H1 (cell line): ENCODE data around the gene RBSN. TPM values are rescaled to one million over a fixed set of nuclear protein-coding genes. Genes with fewer than 3 reads are reported as not detected.

Experiments used
- CEBPB ChIP-seq: IDR thresholded peaks from 2 replicates; pipeline ENCODE4 v1.6.1; 2012; ENCODE audit warnings: low read depth, low read length
- CHD7 ChIP-seq: fragments of 300-600 bp; sonication (generic); IDR thresholded peaks from 2 replicates; pipeline ENCODE4 v1.7.1; 2012; ENCODE audit warnings: low read length, moderate library complexity, mild to moderate bottlenecking, inconsistent platforms; ENCODE audit not compliant: insufficient replicate concordance
- EZH2 ChIP-seq: fragments of 200-600 bp; sonication (generic); IDR thresholded peaks from 2 replicates; pipeline ENCODE4 v1.7.1; 2012; ENCODE audit warnings: low read depth, mild to moderate bottlenecking, moderate library complexity, low read length, inconsistent platforms; ENCODE audit not compliant: severe bottlenecking
- NANOG ChIP-seq: IDR thresholded peaks from 2 replicates; pipeline ENCODE4 v1.6.1; 2011; ENCODE audit warnings: low read length, low read depth, mild to moderate bottlenecking, inconsistent platforms; ENCODE audit not compliant: insufficient read depth, poor library complexity, severe bottlenecking
- ZNF274 ChIP-seq: IDR thresholded peaks from 2 replicates; pipeline ENCODE4 v1.7.0; 2012; ENCODE audit warnings: low read length, borderline replicate concordance; ENCODE audit errors: extremely low read depth
- polyA plus RNA-seq, 7 experiments: library from polyadenylated mRNA; depleted of rRNA in 3 of 7; stranded (reverse) in 5 of 7; unstranded in 2 of 7; fragments of >200 nt in 5 of 7; fragments of 200-250 nt in 2 of 7; gene quantifications; 1 replicate in 5 of 7; 2 replicates in 1 of 7; 4 replicates in 1 of 7; pipeline versions ENCODE4 v1.2.1 to v1.2.3, GENCODE V29; 2011 to 2013; ENCODE audit warnings: missing spikeins in 2 of 7, mixed read lengths in 2 of 7
- total RNA-seq: library from RNA; stranded (reverse); fragmentation: NEBNext Ultra II Directional; extraction: Animal tissue kit (Norgen Biotek cat#: 25700); gene quantifications from 2 replicates; pipeline ENCODE4 v1.2.1, GENCODE V29; 2021

Gene RBSN
- total and polyA plus RNA-seq, 2 of the 8 experiments (the other 6 are each of a cell fraction or from before 2014, with no cell fraction given), result 5.9 to 20.0 TPM

DNA sequence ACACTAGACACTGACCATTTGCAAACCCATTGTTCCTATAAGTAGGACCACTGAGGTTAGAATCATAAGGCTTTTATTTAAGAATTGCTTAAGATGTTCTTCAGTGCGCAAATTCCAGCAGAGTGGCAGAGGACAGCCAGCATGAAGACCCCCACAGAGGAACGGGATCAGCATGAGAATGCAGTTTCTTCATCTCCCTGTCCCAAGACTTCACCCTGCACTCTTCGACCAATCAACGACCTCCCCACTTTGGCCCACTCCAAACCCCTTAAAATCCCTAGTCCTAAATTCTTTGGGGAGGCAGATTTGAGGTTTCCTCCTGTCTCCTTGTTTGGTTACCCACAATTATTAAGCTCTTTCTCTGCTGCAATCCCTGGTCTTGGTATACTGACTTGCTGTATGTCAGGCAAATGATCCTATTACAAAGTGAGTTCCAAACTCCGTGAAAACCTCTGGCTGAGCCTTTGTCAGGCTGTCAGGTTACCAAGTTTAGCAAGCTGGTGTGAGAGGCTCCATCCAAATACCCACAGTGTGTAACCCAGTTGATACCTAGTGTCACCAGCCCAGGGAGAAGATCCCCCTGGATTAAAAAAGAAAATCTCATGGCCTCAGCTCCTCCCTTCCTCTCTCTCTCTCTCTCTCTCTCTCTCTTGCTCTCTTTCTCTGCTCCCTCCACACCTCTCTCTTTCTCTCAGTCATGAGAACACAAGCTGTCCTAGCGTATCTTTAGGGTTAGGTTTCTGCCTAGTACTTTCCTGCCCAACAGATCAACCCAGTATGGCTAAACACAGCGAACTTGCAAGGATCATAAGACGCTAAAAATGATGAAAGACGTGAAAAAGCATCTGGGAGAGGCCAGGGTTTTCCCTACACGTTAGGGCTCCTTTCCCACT is 15.8 kb upstream of the RBSN start (continued):
- peak; percentile 11 for TF ChIP-seq CHD7
- TF ChIP-seq NANOG, result no peak
- TF ChIP-seq EZH2, result no peak
- TF ChIP-seq ZNF274, result no peak
- 0 out of 2 replicates have a peak, but pooled peaks have one; percentile 22 for TF ChIP-seq CEBPB
- TF ChIP-seq, all 59 proteins: peak for 3
